MM.1S (cell line): Measurements from ENCODE around the gene ARMS2.

Experiments used
- DNase-seq: peaks from one replicate; pipeline ENCODE4 v3.0.0-alpha.2; 2015
- H2AFZ ChIP-seq: fragments of 300-600 bp; sonication (generic); 2 replicates; pipeline ENCODE4 v1.6.0; 2016; ENCODE audit warnings: antibody characterized with exemption, low read length
- H3F3A ChIP-seq: fragments of 300-600 bp; sonication (generic); 2 replicates; pipeline ENCODE4 v1.6.1; 2016; ENCODE audit warnings: mild to moderate bottlenecking, antibody characterized with exemption, low read length, moderate library complexity, mixed read lengths; ENCODE audit not compliant: insufficient read depth
- H3K27ac ChIP-seq: fragments of 300-600 bp; sonication (generic); 2 replicates; pipeline ENCODE4 v1.5.1; 2016; ENCODE audit warnings: mild to moderate bottlenecking, low read length
- H3K27me3 ChIP-seq: fragments of 300-600 bp; sonication (generic); replicated peaks from 2 replicates; pipeline ENCODE4 v1.6.0; 2016; ENCODE audit warnings: low read length; ENCODE audit not compliant: insufficient read depth
- H3K36me3 ChIP-seq: fragments of 300-600 bp; sonication (generic); replicated peaks from 2 replicates; pipeline ENCODE4 v1.6.1; 2016; ENCODE audit warnings: mild to moderate bottlenecking, low read length, mixed read lengths; ENCODE audit not compliant: insufficient read depth
- H3K4me1 ChIP-seq: fragments of 300-600 bp; sonication (generic); 2 replicates; pipeline ENCODE4 v1.6.1; 2016; ENCODE audit warnings: low read length, mixed read lengths
- H3K4me2 ChIP-seq: fragments of 300-600 bp; sonication (generic); 2 replicates; pipeline ENCODE4 v1.6.0; 2016; ENCODE audit warnings: low read depth, low read length
- H3K4me3 ChIP-seq: fragments of 300-600 bp; sonication (generic); 2 replicates; pipeline ENCODE4 v1.5.1; 2016; ENCODE audit warnings: low read length, mixed read lengths
- H3K79me2 ChIP-seq: fragments of 300-600 bp; sonication (generic); 2 replicates; pipeline ENCODE4 v1.6.1; 2016; ENCODE audit warnings: mixed run types, low read length, mixed read lengths
- H3K9ac ChIP-seq: fragments of 300-600 bp; sonication (generic); 2 replicates; pipeline ENCODE4 v1.6.1; 2016; ENCODE audit warnings: low read length, mixed read lengths
- H3K9me2 ChIP-seq: fragments of 300-600 bp; sonication (generic); replicated peaks from 2 replicates; pipeline ENCODE4 v1.6.1; 2016; ENCODE audit warnings: mild to moderate bottlenecking, low read length, mixed read lengths; ENCODE audit not compliant: insufficient read depth
- H3K9me3 ChIP-seq: fragments of 300-600 bp; sonication (generic); replicated peaks from 2 replicates; pipeline ENCODE4 v1.6.1; 2016; ENCODE audit warnings: mild to moderate bottlenecking, low read length, mixed read lengths; ENCODE audit not compliant: insufficient read depth
- H4K20me1 ChIP-seq: fragments of 300-600 bp; sonication (generic); 2 replicates; pipeline ENCODE4 v1.6.1; 2016; ENCODE audit warnings: mild to moderate bottlenecking, low read length, moderate library complexity, mixed read lengths; ENCODE audit not compliant: insufficient read depth
- EZH2 ChIP-seq: fragments of 300-600 bp; sonication (generic); optimal IDR thresholded peaks from 2 replicates; pipeline ENCODE3; 2017; ENCODE audit warnings: low read depth, mild to moderate bottlenecking, antibody characterized with exemption, low read length, mixed read lengths
- EZH2phosphoT487 ChIP-seq: fragments of 300-600 bp; sonication (generic); IDR thresholded peaks from 2 replicates; pipeline ENCODE4 v1.6.1; 2018; ENCODE audit warnings: antibody characterized with exemption, low read length
- TF ChIP-seq, protein P1 (sequence below): fragments of 300-600 bp; sonication (generic); IDR thresholded peaks from 2 replicates; pipeline ENCODE4 v1.5.1; 2016; ENCODE audit warnings: antibody characterized with exemption, low read length, mixed read lengths

The ARMS2 gene

DNA sequence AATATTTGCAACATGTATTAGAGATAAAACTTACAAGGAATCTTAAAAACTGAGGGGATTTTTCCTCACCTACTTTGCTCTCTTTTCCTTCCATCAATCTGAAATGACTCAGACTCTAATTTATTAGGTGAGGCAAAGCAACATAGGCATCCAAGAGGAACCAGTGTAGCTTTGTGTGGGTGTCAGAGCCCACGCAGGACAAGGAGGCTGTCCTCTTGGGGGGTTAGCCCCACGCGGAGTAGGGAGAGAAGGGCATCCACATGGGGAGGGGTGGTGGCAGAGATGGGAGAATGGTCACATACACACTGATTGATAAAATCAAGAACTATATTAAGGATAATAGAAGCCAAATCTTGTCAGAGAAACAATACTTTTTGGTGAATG is 33.8 kb upstream of the ARMS2 start:
- Histone ChIP-seq H3K27me3 (no peaks in the 10 kb centered on the region), H3K9me2 (no peaks in the 10 kb centered on the region), H3K4me1 (no peaks in the 10 kb centered on the region), H3K4me2 (no peak overlapping the region), H4K20me1 (no peaks in the 10 kb centered on the region), H3F3A (no peaks in the 10 kb centered on the region), H3K27ac (no peak overlapping the region), H3K79me2 (no peaks in the 10 kb centered on the region), H2AFZ (no peak overlapping the region), H3K9me3 (no peaks in the 10 kb centered on the region), H3K36me3 (no peaks in the 10 kb centered on the region), H3K9ac (no peak overlapping the region), H3K4me3 (no peak overlapping the region)
- TF ChIP-seq EZH2 (no peak), EZH2phosphoT487 (no peak)
- TF ChIP-seq, protein P1, sequence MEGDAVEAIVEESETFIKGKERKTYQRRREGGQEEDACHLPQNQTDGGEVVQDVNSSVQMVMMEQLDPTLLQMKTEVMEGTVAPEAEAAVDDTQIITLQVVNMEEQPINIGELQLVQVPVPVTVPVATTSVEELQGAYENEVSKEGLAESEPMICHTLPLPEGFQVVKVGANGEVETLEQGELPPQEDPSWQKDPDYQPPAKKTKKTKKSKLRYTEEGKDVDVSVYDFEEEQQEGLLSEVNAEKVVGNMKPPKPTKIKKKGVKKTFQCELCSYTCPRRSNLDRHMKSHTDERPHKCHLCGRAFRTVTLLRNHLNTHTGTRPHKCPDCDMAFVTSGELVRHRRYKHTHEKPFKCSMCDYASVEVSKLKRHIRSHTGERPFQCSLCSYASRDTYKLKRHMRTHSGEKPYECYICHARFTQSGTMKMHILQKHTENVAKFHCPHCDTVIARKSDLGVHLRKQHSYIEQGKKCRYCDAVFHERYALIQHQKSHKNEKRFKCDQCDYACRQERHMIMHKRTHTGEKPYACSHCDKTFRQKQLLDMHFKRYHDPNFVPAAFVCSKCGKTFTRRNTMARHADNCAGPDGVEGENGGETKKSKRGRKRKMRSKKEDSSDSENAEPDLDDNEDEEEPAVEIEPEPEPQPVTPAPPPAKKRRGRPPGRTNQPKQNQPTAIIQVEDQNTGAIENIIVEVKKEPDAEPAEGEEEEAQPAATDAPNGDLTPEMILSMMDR = no peak
- no peak for DNase-seq

DNA sequence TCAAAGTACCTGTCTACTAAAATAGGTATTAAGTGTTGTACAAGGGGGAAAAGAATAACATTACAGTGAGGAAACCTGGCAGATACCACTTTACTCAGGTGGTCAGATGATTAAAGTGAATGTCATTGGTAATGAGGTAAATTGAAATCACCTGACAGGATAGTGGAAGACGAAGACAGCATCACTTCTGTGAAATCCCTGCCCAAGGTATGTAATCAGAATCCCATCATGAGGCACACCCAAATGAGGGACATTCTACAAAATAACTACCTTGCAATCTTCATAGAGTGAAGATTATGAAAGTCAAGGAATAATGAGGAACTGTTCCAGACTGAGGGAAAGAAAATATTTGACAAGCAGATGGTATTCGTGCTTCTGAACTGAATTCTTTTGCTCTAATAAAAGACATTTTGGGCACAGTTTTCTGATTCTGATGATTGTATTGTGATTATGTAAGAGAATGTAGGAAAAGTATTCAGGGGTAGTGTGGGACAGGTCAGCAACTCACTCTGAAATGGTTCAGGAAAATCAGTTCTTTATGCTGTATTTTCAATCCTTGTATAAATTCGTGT is 33.3 kb upstream of the ARMS2 start:
- Histone ChIP-seq H2AFZ (no peak overlapping the region), H3K9ac (no peak overlapping the region), H3K4me3 (no peak overlapping the region), H3K9me2 (no peaks in the 10 kb centered on the region), H3F3A (no peaks in the 10 kb centered on the region), H3K27me3 (no peaks in the 10 kb centered on the region), H3K4me1 (no peaks in the 10 kb centered on the region), H3K79me2 (no peaks in the 10 kb centered on the region), H3K4me2 (no peak overlapping the region), H3K27ac (no peak overlapping the region), H3K36me3 (no peaks in the 10 kb centered on the region), H4K20me1 (no peaks in the 10 kb centered on the region), H3K9me3 (no peaks in the 10 kb centered on the region)
- TF ChIP-seq, protein P1 = no peak
- no peak for TF ChIP-seq EZH2
- no peak for TF ChIP-seq EZH2phosphoT487
- no peak for DNase-seq

DNA sequence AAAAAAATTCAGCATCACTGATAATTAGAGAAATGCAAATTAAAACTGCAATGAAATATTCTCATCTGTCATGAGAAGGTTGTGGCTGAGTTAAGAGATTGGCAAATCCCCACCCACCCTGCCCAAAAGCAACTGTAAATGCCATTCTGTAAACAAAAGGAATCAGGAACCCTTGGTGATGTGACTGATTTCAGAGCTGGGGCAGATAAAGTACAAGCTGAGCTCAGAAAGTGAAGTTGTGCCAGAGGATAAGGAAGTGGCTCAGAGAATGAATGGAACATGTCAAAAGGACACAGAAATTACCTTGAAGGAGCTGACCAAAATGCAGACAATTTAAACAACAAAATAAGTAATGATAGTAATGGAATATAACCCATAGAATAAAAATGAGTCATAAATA is 32.7 kb upstream of the ARMS2 start:
- TF ChIP-seq EZH2phosphoT487 (no peak), EZH2 (no peak)
- TF ChIP-seq, protein P1 = no peak
- H3K79me2 ChIP-seq = no peaks in the 10 kb centered on the region
- no peak overlapping the region for H3K4me3 ChIP-seq
- no peak overlapping the region for H3K27ac ChIP-seq
- H3K36me3 ChIP-seq = no peaks in the 10 kb centered on the region
- H3K9ac ChIP-seq = no peak overlapping the region
- H2AFZ ChIP-seq = no peak overlapping the region
- no peak overlapping the region for H3K4me2 ChIP-seq
- H4K20me1 ChIP-seq = no peaks in the 10 kb centered on the region
- no peak for DNase-seq
- no peaks in the 10 kb centered on the region for H3F3A ChIP-seq
- H3K9me2 ChIP-seq = no peaks in the 10 kb centered on the region
- no peaks in the 10 kb centered on the region for H3K9me3 ChIP-seq
- H3K4me1 ChIP-seq = no peaks in the 10 kb centered on the region
- no peaks in the 10 kb centered on the region for H3K27me3 ChIP-seq
